T-helper 1 cell (primary cell): Measurements from ENCODE around the gene SCN8A.
"Not testable (repeated sequence)": the region's sequence is repeated elsewhere in the genome, so short reads cannot be mapped to it uniquely, and the experiment has no call there.

ENCODE experiments used
- DNase-seq, 5 donors: peaks; one replicate each; pipeline ENCODE4 v3.0.0-alpha.2; 2012 to 2020

Gene SCN8A

DNA sequence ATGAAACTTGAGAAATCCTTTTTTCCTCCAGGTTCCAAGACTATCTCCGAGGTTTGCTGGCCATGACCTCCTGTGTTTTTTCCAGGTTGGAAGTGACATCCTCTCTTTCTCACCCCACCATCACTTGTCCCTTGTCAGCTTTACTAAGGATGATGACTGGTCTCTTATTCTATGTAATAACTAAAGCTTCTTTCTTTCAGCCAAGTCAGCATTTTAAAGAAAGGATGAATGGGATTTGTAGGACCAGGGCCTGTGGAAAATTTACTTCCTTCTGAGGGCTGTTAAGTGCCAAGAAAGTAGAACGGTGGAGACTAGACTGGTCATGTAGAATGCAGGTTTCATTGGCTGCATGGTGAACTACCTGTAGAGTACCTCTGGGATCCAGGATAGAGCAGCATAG, 183.9 kb downstream of the SCN8A start:
- no peak for DNase-seq

DNA sequence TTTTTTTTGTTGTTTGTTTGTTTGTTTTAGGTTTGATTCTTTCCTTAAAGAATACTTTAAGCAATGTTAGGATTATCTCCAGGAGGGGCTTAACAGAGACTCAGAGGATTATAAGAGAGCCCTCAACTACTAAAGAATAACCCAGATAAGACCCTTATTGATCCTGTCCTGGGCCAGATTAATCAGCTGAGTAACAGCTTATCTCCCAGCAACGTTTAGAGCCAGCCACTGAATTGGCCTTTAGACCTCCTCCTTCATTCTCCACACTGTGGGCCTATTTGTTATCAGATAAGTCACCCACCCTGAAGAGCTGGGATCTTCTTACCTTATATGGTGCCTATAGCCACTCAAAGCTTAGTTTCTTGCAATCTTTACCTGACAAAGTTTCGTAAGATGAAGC, 186.4 kb downstream of the SCN8A start:
- no peak for DNase-seq

DNA sequence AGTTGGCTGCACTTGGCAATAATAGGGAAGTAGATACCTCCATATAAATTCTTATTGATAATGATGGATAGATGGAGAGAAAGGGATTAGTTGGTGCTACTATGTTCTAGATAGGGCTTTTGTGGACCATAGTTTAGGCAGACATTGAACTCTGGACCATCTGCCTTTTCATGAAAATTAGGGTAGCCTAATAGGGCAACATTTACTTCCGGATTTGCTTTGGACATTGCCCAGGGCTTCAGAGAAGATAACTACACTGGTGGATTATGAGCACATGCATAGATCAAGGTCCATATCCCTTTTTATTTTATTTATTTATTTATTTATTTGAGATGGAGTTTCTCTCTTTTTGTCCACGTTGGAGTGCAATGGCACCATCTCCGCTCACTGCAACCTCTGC, 186.9 kb downstream of the SCN8A start:
- DNase-seq = no peak

- no peak for DNase-seq
Observed at GRCh38 chr12:51779876-51780275, 188.8 kb downstream of the SCN8A start.

DNA sequence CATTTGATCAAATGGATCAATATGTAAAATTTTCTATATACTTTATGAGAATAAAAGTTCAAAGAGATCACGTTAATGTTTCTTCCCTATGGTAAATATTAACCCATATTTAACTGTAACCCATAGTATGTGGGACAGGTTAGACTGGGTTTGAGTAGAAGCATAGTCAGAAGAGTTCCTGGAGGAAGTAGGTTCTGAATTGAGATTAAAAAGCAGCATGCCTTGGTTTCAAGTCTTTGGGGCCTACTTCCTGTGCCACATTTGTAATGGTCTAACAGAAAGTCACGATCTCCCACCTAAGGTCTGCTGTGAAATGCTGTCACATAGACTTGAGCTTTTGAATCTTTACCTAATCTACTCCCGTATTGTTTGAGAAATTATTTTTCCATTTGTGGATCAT, 193.7 kb downstream of the SCN8A start:
- no peak for DNase-seq

DNA sequence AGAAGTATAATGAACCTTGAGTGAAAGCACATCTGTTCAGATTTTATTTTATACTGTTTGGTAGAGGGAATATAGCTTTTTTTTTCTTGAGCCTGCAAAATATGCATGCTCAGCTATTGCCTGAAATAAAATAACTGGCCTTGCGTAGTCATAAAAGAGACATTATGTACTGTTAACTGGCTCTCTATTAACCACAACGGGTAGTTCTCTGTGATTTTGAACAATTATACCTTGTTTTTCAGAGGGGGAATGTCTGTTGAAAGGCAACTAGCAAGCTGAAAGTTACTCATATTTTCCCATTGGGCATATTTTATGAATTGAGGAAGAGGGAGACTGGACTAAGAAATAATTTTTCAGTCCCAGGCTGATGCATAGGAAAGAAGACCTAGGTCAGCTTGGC, 194.9 kb downstream of the SCN8A start:
- DNase-seq = no peak

DNA sequence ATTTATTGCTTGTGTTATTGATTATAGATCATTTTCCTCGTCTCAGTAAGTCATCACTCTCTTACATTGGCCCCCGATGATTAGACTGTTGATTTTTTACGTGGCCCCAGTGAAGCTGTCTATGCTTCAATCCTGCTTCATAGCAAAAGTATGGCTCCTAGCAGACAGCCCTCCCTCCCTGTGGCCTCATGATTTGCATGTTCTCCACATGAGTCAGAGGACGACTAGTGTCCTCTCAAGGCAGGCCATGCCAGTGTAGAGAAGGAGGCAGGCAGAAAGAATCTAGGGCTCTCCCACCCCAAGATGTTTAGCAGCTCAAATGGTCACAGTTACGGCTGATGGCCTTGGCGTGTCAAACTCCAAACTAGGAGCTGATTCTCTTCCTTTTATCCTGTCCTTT, 197.8 kb downstream of the SCN8A start:
- DNase-seq = no peak

GRCh38 chr12:51792417-51792816, 201.4 kb downstream of the SCN8A start:
- no peak for DNase-seq

- DNase-seq = no peak
Observed at GRCh38 chr12:51793201-51793600, 202.2 kb downstream of the SCN8A start.

DNA sequence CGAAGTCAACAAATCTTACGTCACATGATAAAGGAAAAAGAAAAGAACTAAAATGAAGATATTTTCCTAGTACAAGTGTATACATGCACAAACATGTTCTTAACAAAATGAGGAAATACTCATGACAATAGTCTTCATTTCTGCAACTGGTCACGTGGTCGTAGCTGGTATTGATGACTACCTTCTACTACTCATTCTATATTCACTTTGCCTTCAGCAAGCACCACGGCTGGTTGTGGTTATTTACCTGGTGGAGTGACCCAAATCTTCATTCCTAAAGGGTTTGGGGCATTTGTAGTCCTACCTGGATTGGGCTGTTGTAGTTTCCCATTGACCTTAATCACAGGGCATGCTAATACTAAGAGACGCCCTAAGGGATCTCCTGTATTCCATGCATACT, 206.3 kb downstream of the SCN8A start:
- no peak for DNase-seq

DNA sequence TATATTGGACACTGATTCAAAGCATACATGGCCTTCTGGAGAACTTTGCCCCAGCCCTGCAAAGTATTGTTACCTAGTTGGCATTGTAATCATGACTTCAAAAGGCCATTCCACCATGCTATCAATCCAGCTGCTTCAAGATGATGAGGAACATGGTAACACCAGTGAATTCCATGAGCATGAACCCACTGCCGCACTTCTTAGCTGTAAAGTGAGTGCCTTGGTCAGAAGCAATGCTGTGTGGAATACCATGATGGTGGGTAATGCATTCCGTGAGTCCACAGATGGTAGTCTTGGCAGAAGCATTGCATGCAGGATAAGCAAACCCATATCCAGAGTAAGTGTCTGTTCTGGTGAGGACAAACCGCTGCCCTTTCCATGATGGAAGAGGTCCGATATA, 207.0 kb downstream of the SCN8A start:
- DNase-seq = not testable (repeated sequence)

- DNase-seq = no peak
Observed at GRCh38 chr12:51798501-51798900, 207.5 kb downstream of the SCN8A start.

GRCh38 chr12:51801027-51801426, 210.0 kb downstream of the SCN8A start:
- DNase-seq = no peak

GRCh38 chr12:51806896-51807295, 215.9 kb downstream of the SCN8A start:
- DNase-seq = no peak

DNA sequence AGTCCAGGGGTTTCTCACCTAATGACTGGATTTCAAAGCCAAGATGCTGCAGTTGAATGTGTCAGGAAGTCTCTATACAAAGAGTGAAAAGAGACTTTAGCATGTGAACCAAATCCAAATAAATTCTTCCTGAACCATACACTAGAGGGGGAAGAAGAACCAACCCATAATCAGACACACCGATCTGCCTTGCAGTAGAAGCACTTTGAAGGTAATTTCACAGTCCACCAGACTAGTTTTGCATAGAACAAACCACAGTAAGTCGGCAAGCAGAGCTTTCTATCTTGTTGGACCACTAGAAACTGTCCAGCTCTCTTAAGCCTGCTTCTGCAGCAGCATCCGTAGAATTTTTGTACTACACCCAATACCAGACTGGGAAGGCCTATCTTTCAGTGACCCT, 218.2 kb downstream of the SCN8A start:
- no peak for DNase-seq

GRCh38 chr12:51811203-51812202, 220.5 kb downstream of the SCN8A start:
- no peak for DNase-seq

DNA sequence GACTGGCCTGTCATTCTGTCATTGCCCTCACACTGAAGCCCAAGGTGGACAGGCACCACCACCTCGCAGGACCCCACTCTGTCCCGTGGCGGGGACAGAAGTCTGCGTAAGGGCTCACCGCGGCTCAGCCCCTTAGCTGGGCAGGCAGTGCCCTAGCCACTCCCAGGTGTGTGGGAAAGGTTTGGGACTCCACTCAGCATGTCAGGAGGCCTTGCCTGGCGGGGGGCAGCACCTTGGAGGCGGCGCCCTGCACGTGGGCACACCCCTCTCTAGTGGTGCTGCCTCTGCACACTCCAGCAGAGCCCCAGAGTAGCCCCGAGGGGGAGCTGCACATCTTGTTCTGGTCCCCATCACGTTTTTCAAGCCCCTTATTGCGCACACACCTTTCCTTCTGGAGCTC, 221.8 kb downstream of the SCN8A start:
- no peak for DNase-seq

GRCh38 chr12:51813931-51814310, 222.9 kb downstream of the SCN8A start:
- DNase-seq = no peak

GRCh38 chr12:51814311-51815088, 223.5 kb downstream of the SCN8A start:
- peak in 4 of 5 donors; percentile 41 to 74 (median 49) for DNase-seq

DNA sequence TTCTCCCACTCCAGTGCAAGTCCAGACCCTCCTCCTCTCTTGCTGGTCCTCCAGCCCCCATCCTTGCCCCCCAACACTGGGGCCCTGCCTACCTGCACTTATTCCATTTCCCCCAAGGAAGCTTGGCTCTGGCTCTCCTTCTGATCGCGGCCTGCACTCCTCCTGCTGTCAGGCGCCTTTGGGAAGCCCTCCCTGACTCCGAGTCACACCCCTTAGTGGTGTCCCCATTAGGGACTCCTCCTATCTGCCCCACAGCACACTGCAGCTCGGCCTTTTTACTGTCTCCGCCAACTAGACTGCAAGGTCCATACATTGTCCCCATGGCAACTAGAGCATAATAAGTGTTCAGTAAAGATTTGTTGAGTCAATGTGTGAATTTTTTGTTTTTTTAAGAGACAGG, 224.5 kb downstream of the SCN8A start:
- no peak for DNase-seq

DNA sequence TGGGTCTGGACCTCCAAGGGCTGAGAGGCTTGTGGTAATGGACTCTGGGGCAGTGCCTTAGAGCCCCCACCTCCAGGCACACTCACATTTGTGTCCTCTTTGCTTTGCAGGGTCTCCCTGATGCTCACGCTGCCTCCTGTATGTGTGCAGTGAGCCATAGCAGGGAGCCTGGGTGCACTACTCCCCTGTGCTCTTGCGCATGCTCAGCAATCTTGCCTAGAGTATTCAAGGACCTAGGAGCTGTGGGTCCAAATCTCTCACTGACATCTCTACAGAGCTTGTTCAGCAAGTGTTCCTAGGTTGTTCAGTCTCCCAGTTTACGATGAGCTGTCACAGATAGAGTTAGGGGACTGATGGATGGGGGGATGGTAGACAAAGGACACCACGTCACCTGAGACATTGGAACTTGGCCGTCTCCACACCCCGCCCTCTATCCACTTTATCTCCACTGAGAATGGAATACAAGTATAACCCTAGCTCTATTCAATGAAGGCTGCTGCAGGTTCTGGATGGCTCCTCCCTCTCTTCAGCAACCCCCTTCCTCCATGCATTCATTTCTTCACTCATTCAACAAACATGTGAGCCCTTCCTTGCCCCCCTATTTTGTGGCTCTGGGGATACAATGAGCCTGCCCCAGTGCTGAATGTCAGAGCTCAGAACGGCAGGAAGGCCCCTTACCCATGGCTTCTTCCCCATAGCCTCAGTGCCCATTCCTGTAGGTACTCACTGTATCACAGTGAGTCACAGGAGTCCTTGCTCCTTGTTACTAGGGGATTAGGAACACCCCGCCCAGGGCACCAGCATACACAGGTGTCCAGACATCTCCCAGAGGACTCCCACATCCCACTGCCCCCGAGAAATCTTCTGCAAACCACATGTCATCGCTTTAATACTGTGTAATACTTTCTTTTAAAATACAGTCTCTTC, 226.3 kb downstream of the SCN8A start:
- DNase-seq = no peak

GRCh38 chr12:51818086-51818485, 227.1 kb downstream of the SCN8A start:
- DNase-seq = no peak
